ENCODE measurements around the gene CREBZF. TPM values are rescaled to one million over a fixed set of nuclear protein-coding genes. Genes with fewer than 3 reads are reported as not detected.
"Not testable (repeated sequence)": the region's sequence is repeated elsewhere in the genome, so short reads cannot be mapped to it uniquely, and the experiment has no call there.

The CREBZF gene
- total RNA-seq, 4 donors from 2014 or later, result 15.3 to 52.3 (median 16.4) TPM

DNA sequence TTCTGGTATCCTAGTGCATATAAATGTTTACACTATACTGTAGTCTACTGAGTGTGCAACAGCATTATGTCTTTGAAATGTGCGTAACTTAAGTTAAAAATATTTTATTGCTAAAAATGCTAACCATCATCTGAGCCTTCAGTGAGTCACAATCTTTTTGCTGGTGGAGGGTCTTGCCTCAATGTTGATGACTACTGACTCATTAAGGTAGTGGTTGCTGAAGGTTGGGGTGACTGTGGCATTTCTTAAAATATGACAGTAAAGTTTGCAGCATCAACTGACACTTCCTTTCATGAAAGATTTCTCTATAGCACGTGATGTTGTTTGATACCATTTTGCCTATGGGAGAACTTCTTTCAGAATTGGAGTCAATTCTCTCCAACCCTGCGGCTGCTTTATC, 8.5 kb upstream of the CREBZF start:
- H3K36me3 ChIP-seq, result no peaks in the 10 kb centered on the region
- TF ChIP-seq, protein P1, sequence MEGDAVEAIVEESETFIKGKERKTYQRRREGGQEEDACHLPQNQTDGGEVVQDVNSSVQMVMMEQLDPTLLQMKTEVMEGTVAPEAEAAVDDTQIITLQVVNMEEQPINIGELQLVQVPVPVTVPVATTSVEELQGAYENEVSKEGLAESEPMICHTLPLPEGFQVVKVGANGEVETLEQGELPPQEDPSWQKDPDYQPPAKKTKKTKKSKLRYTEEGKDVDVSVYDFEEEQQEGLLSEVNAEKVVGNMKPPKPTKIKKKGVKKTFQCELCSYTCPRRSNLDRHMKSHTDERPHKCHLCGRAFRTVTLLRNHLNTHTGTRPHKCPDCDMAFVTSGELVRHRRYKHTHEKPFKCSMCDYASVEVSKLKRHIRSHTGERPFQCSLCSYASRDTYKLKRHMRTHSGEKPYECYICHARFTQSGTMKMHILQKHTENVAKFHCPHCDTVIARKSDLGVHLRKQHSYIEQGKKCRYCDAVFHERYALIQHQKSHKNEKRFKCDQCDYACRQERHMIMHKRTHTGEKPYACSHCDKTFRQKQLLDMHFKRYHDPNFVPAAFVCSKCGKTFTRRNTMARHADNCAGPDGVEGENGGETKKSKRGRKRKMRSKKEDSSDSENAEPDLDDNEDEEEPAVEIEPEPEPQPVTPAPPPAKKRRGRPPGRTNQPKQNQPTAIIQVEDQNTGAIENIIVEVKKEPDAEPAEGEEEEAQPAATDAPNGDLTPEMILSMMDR (IDR thresholded peaks at IDR 0.05 in 4 of 5, conservative IDR thresholded peaks at IDR 0.05 in 1 of 5), result no peak
- no peak for TF ChIP-seq POLR2A (IDR thresholded peaks at IDR 0.05)
- in situ Hi-C loops (cut with MboI; ENCODE audit: low sequenced_read_pairs in 4 of 4) (loop anchor here in 1 of 4 donors (25.0 kb wide), 1 partner anchor 364 kb away; no protein-coding TSS in a partner anchor), intact Hi-C loops (cut with DNase I; ENCODE audit: low total_unique reads) (no loop called here)
- no peak overlapping the region for H3K4me3 ChIP-seq
- no peaks in the 10 kb centered on the region for H3K27me3 ChIP-seq
- ATAC-seq (no peak), DNase-seq (no peak)
- no peaks in the 10 kb centered on the region for H3K4me1 ChIP-seq
- H3K9me3 ChIP-seq, result no peaks in the 10 kb centered on the region
- H3K27ac ChIP-seq, result no peak overlapping the region

- no peak for DNase-seq
- H3K9me3 ChIP-seq, result no peaks in the 10 kb centered on the region
- H3K36me3 ChIP-seq, result no peaks in the 10 kb centered on the region
- TF ChIP-seq POLR2A (IDR thresholded peaks at IDR 0.05), result no peak
- TF ChIP-seq, protein P1 (IDR thresholded peaks at IDR 0.05 in 4 of 5, conservative IDR thresholded peaks at IDR 0.05 in 1 of 5), result no peak
- H3K27ac ChIP-seq, result no peak overlapping the region
- intact Hi-C loops (cut with DNase I; ENCODE audit: low total_unique reads) (no loop called here), in situ Hi-C loops (cut with MboI; ENCODE audit: low sequenced_read_pairs in 4 of 4) (loop anchor here in 1 of 4 donors (25.0 kb wide), 1 partner anchor 365 kb away; no protein-coding TSS in a partner anchor)
- H3K4me1 ChIP-seq, result no peaks in the 10 kb centered on the region
- ATAC-seq, result no peak
- no peaks in the 10 kb centered on the region for H3K27me3 ChIP-seq
- no peak overlapping the region for H3K4me3 ChIP-seq
Observed at GRCh38 chr11:85672105-85672902, 7.4 kb upstream of the CREBZF start.

GRCh38 chr11:85670949-85671663, 6.2 kb upstream of the CREBZF start:
- H3K4me3 ChIP-seq; H3K27ac ChIP-seq; H3K9me3 ChIP-seq; intact Hi-C loops (cut with DNase I; ENCODE audit: low total_unique reads); ATAC-seq; H3K36me3 ChIP-seq; H3K27me3 ChIP-seq; DNase-seq; H3K4me1 ChIP-seq: not testable (repeated sequence)
- in situ Hi-C loops (cut with MboI; ENCODE audit: low sequenced_read_pairs in 4 of 4), result loop anchor here in 1 of 4 donors (25.0 kb wide), 1 partner anchor 366 kb away; no protein-coding TSS in a partner anchor

- Histone ChIP-seq H3K4me1 (peaks cover 2 to 9% of the 10 kb centered on the region in 2 donors), H3K27ac (no peak overlapping the region), H3K27me3 (no peaks in the 10 kb centered on the region), H3K9me3 (no peaks in the 10 kb centered on the region), H3K36me3 (no peaks in the 10 kb centered on the region), H3K4me3 (no peak overlapping the region)
- TF ChIP-seq, protein P1 (IDR thresholded peaks at IDR 0.05 in 4 of 5, conservative IDR thresholded peaks at IDR 0.05 in 1 of 5), result no peak
- TF ChIP-seq POLR2A (IDR thresholded peaks at IDR 0.05), result no peak
- DNase-seq (no peak), ATAC-seq (no peak)
- in situ Hi-C loops (cut with MboI; ENCODE audit: low sequenced_read_pairs in 4 of 4) (loop anchor here in 1 of 4 donors (25.0 kb wide), 1 partner anchor 369 kb away; no protein-coding TSS in a partner anchor), intact Hi-C loops (cut with DNase I; ENCODE audit: low total_unique reads) (loop anchor here (10.0 kb wide), 1 partner anchor 193 kb away; no protein-coding TSS in a partner anchor)
Observed at GRCh38 chr11:85668157-85668556, 3.2 kb upstream of the CREBZF start.

DNA sequence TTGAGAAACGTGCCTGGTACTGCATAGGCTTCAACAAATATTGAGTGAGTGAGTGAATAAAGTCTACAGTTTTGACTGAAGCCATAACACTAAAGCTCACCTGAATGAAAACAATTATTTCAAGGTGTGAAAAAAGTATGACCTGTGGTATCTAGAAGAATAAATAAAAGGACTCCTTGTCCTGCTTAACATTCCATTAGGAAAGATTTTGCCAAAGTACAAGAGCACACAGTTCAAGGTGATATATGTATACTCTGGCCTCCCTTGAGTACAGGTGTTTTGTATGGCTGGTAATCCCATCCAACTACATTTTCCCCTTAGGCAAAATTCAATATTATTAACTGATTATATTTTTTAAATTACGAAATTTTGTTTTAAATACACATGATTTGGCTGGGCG, 1.8 kb upstream of the CREBZF start:
- TF ChIP-seq, protein P1 (IDR thresholded peaks at IDR 0.05 in 4 of 5, conservative IDR thresholded peaks at IDR 0.05 in 1 of 5), result no peak
- no peak for TF ChIP-seq POLR2A (IDR thresholded peaks at IDR 0.05)
- peaks cover 16 to 23% of the 10 kb centered on the region in 2 donors for H3K4me1 ChIP-seq
- H3K4me3 ChIP-seq, result no peak overlapping the region
- intact Hi-C loops (cut with DNase I; ENCODE audit: low total_unique reads) (loop anchor here (10.0 kb wide), 1 partner anchor 192 kb away; no protein-coding TSS in a partner anchor), in situ Hi-C loops (cut with MboI; ENCODE audit: low sequenced_read_pairs in 4 of 4) (loop anchor here in 1 of 4 donors (25.0 kb wide), 1 partner anchor 371 kb away; no protein-coding TSS in a partner anchor)
- no peak for ATAC-seq
- H3K9me3 ChIP-seq, result no peaks in the 10 kb centered on the region
- H3K27me3 ChIP-seq, result no peaks in the 10 kb centered on the region
- no peak overlapping the region for H3K27ac ChIP-seq
- H3K36me3 ChIP-seq, result peaks cover 0 to 5% of the 10 kb centered on the region in 2 donors
- DNase-seq, result no peak
